Astrocyte (in vitro differentiated cells and primary cell): ENCODE data around the gene KCNQ5. TPM values are rescaled to one million over a fixed set of nuclear protein-coding genes. Genes with fewer than 3 reads are reported as not detected.

Experiments used
- DNase-seq: peaks from one replicate; pipeline ENCODE4 v3.0.0-alpha.2; 2010; ENCODE audit warnings: low read depth
- FAIRE-seq: peaks from 2 replicates; lab custom pipeline; 2011; peaks lifted over from hg19 to GRCh38; lab: Jason Lieb, UNC
- H2AFZ ChIP-seq: 2 replicates; pipeline ENCODE4 v1.6.0; 2012; ENCODE audit warnings: low read depth, low read length, inconsistent platforms
- H3K27ac ChIP-seq: 2 replicates; pipeline ENCODE4 v1.5.1; 2011; ENCODE audit warnings: low read depth, low read length, inconsistent platforms
- H3K27me3 ChIP-seq: 2 replicates; pipeline ENCODE4 v1.6.0; 2011; ENCODE audit warnings: low read length, inconsistent platforms; ENCODE audit not compliant: insufficient read depth
- H3K36me3 ChIP-seq: 2 replicates; pipeline ENCODE4 v1.5.1; 2011; ENCODE audit warnings: low read length, inconsistent platforms; ENCODE audit not compliant: insufficient read depth
- H3K4me1 ChIP-seq: 2 replicates; pipeline ENCODE4 v1.5.1; 2011; ENCODE audit warnings: low read length, inconsistent platforms; ENCODE audit not compliant: insufficient read depth
- H3K4me2 ChIP-seq: 2 replicates; pipeline ENCODE4 v1.6.0; 2012; ENCODE audit warnings: low read length, inconsistent platforms
- H3K4me3 ChIP-seq: 2 replicates; pipeline ENCODE4 v1.5.1; 2011; ENCODE audit warnings: low read depth, mild to moderate bottlenecking, low read length, inconsistent platforms; ENCODE audit not compliant: insufficient read depth
- H3K79me2 ChIP-seq: 2 replicates; pipeline ENCODE4 v1.6.0; 2012; ENCODE audit warnings: mild to moderate bottlenecking, low read length, inconsistent platforms; ENCODE audit not compliant: insufficient read depth
- H3K9ac ChIP-seq: 2 replicates; pipeline ENCODE4 v1.6.0; 2012; ENCODE audit warnings: mild to moderate bottlenecking, low read length, inconsistent platforms
- H3K9me3 ChIP-seq: 2 replicates; pipeline ENCODE4 v1.5.1; 2012; ENCODE audit warnings: low read depth, mild to moderate bottlenecking, low read length, inconsistent platforms; ENCODE audit not compliant: insufficient read depth
- H4K20me1 ChIP-seq: 2 replicates; pipeline ENCODE4 v1.6.0; 2012; ENCODE audit warnings: low read length, inconsistent platforms; ENCODE audit not compliant: insufficient read depth
- H3K27ac Mint-ChIP-seq: one replicate; pipeline ENCODE4 v1.8.0; 2021; ENCODE audit warnings: mild to moderate bottlenecking, mixed read lengths; ENCODE audit not compliant: unreplicated experiment
- H3K27me3 Mint-ChIP-seq: one replicate; pipeline ENCODE4 v1.8.0; 2021; ENCODE audit warnings: low read depth, mixed read lengths; ENCODE audit not compliant: unreplicated experiment
- H3K36me3 Mint-ChIP-seq: one replicate; pipeline ENCODE4 v1.8.0; 2021; ENCODE audit warnings: low read depth, mixed read lengths; ENCODE audit not compliant: unreplicated experiment
- H3K4me1 Mint-ChIP-seq: one replicate; pipeline ENCODE4 v1.8.0; 2021; ENCODE audit warnings: low read depth, mixed read lengths; ENCODE audit not compliant: unreplicated experiment
- H3K4me3 Mint-ChIP-seq: one replicate; pipeline ENCODE4 v1.8.0; 2021; ENCODE audit warnings: mild to moderate bottlenecking, moderate library complexity, mixed read lengths; ENCODE audit not compliant: unreplicated experiment
- H3K9me3 Mint-ChIP-seq: one replicate; pipeline ENCODE4 v1.8.0; 2021; ENCODE audit warnings: mild to moderate bottlenecking, mixed read lengths; ENCODE audit not compliant: unreplicated experiment
- EZH2 ChIP-seq: IDR thresholded peaks from 2 replicates; pipeline ENCODE4 v1.6.1; 2012; ENCODE audit warnings: mild to moderate bottlenecking, low read length, inconsistent platforms; ENCODE audit not compliant: insufficient read depth
- total RNA-seq: library from RNA; stranded (reverse); gene quantifications from 2 replicates; pipeline ENCODE4 v1.2.1, GENCODE V29; 2021
- TF ChIP-seq, protein P1 (sequence below): IDR thresholded peaks from 2 replicates; pipeline ENCODE4 v1.5.1; 2011; ENCODE audit warnings: low read depth, mild to moderate bottlenecking, inconsistent platforms, low read length, moderate library complexity; ENCODE audit not compliant: insufficient read depth

KCNQ5 gene
- total RNA-seq, 1 donor from 2014 or later = 2.0 TPM

DNA sequence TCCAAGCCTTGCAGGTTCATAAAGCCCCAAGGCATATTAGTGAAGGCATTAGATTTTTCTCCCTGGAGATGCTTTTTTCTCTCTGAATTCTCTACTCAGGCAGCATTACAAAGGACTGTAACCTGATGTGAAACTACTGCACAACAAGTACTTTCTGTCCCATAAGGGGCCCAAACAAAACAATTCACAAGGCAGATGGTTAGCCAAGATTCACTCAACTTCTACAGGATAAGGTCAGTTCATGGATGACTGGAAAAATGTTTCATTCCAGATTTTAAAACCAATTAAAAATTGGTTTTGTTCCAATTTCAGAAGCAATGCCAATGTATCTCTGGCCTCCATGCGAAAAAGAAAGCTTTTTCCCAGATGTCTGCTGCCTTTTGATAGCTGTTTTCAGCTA lies 421.6 kb downstream of the KCNQ5 start:
- Mint-ChIP-seq H3K27ac (no peak overlapping the region), H3K27me3 (no peaks in the 10 kb centered on the region)
- no peak for TF ChIP-seq EZH2
- TF ChIP-seq, protein P1, sequence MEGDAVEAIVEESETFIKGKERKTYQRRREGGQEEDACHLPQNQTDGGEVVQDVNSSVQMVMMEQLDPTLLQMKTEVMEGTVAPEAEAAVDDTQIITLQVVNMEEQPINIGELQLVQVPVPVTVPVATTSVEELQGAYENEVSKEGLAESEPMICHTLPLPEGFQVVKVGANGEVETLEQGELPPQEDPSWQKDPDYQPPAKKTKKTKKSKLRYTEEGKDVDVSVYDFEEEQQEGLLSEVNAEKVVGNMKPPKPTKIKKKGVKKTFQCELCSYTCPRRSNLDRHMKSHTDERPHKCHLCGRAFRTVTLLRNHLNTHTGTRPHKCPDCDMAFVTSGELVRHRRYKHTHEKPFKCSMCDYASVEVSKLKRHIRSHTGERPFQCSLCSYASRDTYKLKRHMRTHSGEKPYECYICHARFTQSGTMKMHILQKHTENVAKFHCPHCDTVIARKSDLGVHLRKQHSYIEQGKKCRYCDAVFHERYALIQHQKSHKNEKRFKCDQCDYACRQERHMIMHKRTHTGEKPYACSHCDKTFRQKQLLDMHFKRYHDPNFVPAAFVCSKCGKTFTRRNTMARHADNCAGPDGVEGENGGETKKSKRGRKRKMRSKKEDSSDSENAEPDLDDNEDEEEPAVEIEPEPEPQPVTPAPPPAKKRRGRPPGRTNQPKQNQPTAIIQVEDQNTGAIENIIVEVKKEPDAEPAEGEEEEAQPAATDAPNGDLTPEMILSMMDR = no peak

DNA sequence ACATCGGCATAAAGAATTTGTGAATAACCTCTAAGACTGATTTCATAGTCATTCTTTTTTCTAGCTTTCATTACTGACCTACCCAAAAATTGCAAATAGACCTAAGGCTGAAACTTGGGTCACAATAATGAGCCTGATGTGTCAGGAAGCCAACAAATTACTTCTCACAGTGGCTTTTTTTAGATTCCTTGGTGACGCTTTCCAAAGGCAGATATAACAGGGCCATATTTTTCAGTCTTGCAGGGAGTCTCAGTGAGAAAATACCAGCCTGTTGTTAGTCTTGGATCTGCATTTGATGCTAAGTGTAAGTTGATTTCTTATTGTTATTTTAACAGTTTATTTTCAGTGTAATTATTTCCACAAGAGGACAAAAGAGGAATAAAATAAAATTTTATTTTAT lies 423.7 kb downstream of the KCNQ5 start:
- no peaks in the 10 kb centered on the region for H3K27me3 Mint-ChIP-seq
- no peaks in the 10 kb centered on the region for H3K9me3 Mint-ChIP-seq
- Histone ChIP-seq H3K9ac (no peak overlapping the region), H3K27me3 (no peaks in the 10 kb centered on the region), H4K20me1 (no peaks in the 10 kb centered on the region), H3K27ac (no peak overlapping the region), H2AFZ (no peak overlapping the region), H3K9me3 (no peaks in the 10 kb centered on the region), H3K36me3 (no peaks in the 10 kb centered on the region), H3K79me2 (no peaks in the 10 kb centered on the region), H3K4me3 (no peak overlapping the region), H3K4me2 (no peak overlapping the region), H3K4me1 (no peaks in the 10 kb centered on the region)
- H3K27ac Mint-ChIP-seq = no peak overlapping the region
- no peaks in the 10 kb centered on the region for H3K4me1 Mint-ChIP-seq
- H3K4me3 Mint-ChIP-seq = no peak overlapping the region
- H3K36me3 Mint-ChIP-seq = no peaks in the 10 kb centered on the region
- FAIRE-seq (no peak), DNase-seq (no peak)
- TF ChIP-seq, protein P1 = no peak

More for the DNA sequence above, 421.6 kb downstream of the KCNQ5 start:
- Mint-ChIP-seq H3K9me3 (no peaks in the 10 kb centered on the region), H3K36me3 (no peaks in the 10 kb centered on the region), H3K4me3 (no peak overlapping the region), H3K4me1 (no peaks in the 10 kb centered on the region)
- no peaks in the 10 kb centered on the region for H3K9me3 ChIP-seq
- no peak overlapping the region for H2AFZ ChIP-seq
- DNase-seq (no peak), FAIRE-seq (no peak)
- H3K4me2 ChIP-seq = no peak overlapping the region
- no peaks in the 10 kb centered on the region for H3K36me3 ChIP-seq
- no peaks in the 10 kb centered on the region for H3K4me1 ChIP-seq
- H3K79me2 ChIP-seq = no peaks in the 10 kb centered on the region
- H3K27me3 ChIP-seq = no peaks in the 10 kb centered on the region
- no peak overlapping the region for H3K9ac ChIP-seq
- H3K4me3 ChIP-seq = no peak overlapping the region
- H4K20me1 ChIP-seq = no peaks in the 10 kb centered on the region
- H3K27ac ChIP-seq = no peak overlapping the region

DNA sequence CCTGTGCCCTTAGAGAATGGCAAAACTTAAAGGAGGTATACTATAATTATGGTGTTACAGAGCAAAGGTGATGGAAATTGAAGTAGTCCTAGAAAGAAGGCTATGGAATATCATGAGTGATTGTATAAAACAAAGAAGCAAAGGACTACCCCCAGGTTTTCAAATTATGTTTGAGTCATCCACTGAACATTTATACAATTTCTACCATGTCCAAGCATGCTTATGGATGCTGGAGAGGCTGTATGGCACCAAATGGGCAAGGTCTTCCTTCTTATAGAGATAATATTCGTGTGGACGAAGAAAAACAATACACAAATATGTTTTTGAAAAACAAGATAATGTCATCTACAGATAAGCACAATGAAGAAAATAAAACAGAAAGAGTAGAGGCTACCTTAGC lies 425.9 kb downstream of the KCNQ5 start:
- no peaks in the 10 kb centered on the region for H3K36me3 ChIP-seq
- no peaks in the 10 kb centered on the region for H3K27me3 Mint-ChIP-seq

More for the DNA sequence above, 425.9 kb downstream of the KCNQ5 start:
- Histone ChIP-seq H3K4me2 (no peak overlapping the region), H2AFZ (no peak overlapping the region), H3K4me1 (no peaks in the 10 kb centered on the region), H4K20me1 (no peaks in the 10 kb centered on the region), H3K79me2 (no peaks in the 10 kb centered on the region), H3K9me3 (no peaks in the 10 kb centered on the region), H3K27ac (no peak overlapping the region), H3K4me3 (no peak overlapping the region), H3K27me3 (no peaks in the 10 kb centered on the region), H3K9ac (no peak overlapping the region)
- DNase-seq (no peak), FAIRE-seq (no peak)
- H3K9me3 Mint-ChIP-seq = no peaks in the 10 kb centered on the region
- TF ChIP-seq, protein P1 = no peak
- TF ChIP-seq EZH2 = no peak
- no peaks in the 10 kb centered on the region for H3K4me1 Mint-ChIP-seq
- H3K27ac Mint-ChIP-seq = no peak overlapping the region
- no peak overlapping the region for H3K4me3 Mint-ChIP-seq
- H3K36me3 Mint-ChIP-seq = no peaks in the 10 kb centered on the region
